NCI-H1930 (cell line): ENCODE measurements around the gene IFIT3.
"Not testable (repeated sequence)": the region's sequence is repeated elsewhere in the genome, so short reads cannot be mapped to it uniquely, and the experiment has no call there.

Experiments used
- DNase-seq, 2 experiments: peaks; one replicate each; lab custom pipeline; 2025; lab: John Stamatoyannopoulos, UW

IFIT3 gene

DNA sequence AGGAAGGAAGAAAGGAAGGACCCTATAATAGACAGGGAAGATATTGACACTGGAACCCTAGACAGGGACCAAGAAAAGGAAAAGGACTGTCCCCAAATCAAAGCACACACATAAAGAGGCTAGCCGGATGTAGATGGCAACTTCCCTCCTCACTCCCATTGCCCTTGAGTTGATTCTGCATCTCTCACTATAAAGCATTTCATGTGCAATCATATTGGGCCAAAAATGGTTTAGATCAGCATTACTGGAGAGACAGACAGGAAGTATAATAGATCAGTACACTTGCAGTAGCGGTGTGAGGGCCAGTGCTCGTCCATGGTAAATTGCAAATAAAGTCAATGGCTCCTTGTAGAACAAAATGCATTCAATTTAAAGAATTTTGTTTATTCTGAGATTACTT, 8.4 kb downstream of the IFIT3 start:
- DNase-seq = no peak

DNA sequence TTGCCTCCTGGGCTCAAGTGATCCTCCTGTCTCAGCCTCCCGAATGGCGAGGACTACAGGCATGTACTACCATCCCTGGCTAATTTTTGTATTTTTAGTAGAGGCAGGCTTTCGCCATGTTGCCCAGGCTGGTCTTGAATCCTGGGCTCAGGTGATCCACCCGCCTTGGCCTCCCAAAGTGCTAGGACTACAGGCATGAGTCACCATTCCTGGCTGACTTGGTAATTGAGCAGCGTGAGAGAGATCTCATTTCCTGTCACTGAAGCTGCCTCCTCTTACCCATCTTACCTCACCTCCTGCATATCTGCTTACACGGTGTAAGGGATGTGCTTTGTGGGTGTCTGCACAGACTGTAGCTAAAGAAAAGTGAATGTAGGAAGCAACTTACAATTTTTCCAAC, 9.7 kb downstream of the IFIT3 start:
- no peak for DNase-seq

DNA sequence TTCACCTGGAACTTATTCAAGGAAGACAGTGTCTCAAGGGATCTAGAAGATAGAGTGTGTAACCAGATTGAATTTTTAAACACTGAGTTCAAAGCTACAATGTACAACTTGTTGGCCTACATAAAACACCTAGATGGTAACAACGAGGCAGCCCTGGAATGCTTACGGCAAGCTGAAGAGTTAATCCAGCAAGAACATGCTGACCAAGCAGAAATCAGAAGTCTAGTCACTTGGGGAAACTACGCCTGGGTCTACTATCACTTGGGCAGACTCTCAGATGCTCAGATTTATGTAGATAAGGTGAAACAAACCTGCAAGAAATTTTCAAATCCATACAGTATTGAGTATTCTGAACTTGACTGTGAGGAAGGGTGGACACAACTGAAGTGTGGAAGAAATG, 10.9 kb downstream of the IFIT3 start:
- DNase-seq = no peak

DNA sequence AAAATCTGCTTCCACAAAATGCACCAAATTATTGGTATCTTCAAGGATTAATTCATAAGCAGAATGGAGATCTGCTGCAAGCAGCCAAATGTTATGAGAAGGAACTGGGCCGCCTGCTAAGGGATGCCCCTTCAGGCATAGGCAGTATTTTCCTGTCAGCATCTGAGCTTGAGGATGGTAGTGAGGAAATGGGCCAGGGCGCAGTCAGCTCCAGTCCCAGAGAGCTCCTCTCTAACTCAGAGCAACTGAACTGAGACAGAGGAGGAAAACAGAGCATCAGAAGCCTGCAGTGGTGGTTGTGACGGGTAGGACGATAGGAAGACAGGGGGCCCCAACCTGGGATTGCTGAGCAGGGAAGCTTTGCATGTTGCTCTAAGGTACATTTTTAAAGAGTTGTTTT, 12.1 kb downstream of the IFIT3 start:
- no peak for DNase-seq

DNA sequence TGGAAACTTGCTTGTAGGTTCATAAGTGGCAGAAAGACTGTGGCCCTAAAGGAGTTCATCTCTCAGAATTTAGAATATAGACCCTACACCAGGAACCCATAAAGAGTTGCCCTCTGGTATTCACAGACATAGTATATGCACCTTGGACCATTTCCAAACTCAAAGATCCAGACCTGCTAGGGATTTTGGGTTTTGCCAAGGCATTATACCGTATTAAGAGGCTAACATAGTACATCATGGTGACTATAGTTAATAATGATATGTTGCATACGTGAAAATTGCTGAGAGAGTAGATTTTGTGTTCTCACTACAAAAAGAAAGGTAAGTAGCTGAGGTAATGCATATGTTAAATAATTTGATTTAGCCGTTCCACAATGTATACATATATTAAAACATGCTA, 13.9 kb downstream of the IFIT3 start:
- DNase-seq = no peak

DNA sequence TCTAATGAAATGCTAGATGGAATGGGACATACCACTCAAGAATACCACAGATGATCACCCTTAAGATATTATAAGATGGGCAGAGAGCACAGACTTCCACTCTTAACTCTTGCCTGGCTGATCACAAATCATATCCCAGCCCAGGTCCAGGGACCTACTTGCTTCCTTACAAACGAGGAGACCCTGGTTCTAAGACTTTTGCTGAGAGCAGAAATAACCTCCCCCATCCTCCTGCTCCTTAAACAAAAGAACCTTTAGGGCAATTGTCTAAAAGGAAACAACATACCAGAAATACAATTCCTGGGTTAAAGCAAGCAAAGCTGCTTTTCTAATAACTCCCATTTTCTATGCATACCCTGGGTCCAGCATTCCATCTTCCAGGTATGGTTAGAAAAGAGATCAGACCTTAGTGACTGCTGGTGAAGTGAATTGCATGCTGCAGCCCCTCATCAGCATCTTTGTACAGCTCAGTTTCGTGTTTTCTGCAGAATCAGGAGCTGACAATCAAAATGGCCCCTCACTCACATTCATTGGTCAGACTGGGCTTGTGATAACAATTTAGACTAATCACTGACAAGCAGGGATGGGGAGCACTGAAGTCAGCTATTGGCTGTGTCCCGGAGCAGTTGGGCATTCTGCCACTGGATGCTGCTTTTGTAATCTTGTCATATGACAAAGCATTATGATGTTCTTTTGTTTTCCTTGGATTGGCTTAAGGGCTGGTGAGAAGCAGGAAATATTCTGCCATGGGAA, 14.6 kb downstream of the IFIT3 start:
- DNase-seq = no peak

DNA sequence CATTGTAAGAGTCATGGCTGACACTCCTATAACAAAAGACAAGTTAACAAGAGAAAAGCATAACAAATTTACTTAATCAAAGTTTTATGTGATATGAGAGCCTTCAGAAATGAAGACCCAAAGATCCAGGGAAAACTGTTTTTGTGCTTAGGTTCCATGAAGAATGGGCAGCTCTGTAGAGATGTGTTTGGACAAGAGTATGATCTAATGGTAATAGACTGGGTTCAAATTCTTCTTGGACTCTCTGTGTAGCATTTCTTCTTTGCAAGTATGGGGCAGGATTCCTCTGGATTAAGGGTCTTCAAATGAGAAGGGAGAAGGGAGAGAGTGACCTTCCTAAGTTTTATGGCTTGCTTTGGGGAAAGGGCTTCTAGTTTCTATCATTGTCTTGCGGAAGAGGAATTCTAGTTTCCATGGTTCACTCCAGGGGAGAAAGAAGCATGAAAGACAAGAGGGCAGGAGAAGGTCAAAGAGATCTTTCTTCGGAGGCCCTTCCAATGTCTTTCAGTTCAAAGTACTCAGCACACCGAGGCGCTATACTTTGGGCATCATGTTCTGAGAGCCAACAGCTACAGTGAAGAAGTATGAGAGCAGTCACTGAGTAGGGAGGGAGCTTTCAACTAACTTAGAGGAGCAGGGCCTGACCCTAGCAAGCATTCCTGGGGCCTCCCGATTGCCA, 15.4 kb downstream of the IFIT3 start:
- DNase-seq = no peak

DNA sequence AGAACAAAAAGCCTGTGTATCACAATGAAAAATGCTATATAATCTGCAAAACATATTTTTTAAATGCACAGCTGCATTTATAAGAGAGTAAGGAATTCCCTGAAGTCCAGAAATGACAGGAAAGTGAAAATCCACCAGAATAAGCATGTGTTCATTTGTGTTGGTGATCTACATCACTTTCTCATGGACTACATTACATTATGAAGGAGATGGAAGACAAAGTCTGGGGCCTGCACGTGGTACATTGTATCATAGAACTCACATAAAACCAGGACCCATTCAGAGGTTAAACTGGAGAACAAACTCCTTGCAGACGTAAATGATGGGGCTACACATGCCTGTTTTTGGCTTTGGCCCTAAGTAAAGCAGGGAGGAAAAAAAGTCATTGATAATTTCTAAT, 16.4 kb downstream of the IFIT3 start:
- no peak for DNase-seq

DNA sequence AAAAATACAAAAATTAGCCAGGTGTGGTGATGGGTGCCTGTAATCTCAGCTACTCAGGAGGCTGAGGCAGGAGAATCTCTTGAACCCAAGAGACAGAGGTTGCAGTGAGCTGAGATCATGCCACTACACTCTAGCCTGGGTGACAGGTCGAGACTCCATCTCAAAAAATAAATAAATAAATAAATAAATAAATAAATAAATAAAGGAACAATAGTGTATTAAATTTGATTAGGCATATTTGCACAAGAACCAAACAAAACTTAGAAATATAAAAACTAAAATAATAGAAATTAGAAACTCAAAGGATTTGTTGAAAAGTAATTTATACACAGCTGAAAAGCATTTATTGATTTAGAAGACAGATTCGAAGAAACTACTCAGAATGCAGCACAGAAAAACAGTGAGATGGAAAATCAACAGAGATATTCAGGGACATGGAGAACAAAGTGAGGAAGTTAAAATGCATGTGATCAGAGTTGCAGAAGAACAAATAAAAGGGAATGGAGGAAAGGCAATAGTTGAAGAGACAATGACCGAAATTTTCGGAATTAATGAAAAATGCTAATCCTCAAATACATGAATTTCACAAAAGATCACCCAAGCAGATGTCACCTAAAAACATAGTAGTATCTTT, 17.7 kb downstream of the IFIT3 start:
- no peak for DNase-seq

DNA sequence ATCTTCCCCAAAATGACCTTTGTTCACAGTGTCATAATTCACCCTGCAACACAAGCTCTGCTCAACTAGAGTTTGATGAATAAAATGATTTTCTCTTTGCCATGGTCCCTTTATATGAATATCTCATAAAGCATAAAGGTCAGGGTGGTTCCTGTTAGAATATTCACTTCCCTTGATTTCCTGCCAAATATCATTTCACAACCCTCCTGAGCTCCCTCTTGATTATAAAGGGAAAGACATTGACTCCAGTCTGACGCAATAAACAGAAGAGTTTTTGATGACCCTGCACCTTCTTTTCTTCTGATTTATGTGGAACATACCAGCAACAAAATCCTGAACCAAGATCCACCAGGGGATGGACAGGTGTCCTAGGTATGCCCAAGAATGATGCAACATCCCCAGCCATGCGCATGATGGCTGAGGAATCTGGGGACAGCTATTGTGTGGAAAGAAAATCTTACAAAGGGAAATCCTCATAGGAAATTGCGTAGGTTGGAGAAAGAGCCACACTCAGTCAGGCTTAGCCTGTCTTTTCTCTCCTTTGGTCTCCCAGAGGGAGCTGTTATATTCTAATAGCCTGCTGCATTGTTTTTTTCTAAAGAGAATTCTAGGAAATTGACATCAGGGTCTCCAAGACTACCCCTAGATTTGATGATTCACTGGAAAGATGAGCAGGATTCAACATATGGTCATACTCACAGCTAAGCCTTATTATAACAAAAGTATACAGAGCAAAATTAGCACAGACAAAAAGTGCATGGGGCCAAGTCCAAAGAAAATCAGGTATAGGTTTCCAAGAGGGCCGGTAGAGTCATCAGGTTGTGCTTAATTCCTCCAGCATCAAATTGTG, 18.8 kb downstream of the IFIT3 start:
- no peak for DNase-seq

DNA sequence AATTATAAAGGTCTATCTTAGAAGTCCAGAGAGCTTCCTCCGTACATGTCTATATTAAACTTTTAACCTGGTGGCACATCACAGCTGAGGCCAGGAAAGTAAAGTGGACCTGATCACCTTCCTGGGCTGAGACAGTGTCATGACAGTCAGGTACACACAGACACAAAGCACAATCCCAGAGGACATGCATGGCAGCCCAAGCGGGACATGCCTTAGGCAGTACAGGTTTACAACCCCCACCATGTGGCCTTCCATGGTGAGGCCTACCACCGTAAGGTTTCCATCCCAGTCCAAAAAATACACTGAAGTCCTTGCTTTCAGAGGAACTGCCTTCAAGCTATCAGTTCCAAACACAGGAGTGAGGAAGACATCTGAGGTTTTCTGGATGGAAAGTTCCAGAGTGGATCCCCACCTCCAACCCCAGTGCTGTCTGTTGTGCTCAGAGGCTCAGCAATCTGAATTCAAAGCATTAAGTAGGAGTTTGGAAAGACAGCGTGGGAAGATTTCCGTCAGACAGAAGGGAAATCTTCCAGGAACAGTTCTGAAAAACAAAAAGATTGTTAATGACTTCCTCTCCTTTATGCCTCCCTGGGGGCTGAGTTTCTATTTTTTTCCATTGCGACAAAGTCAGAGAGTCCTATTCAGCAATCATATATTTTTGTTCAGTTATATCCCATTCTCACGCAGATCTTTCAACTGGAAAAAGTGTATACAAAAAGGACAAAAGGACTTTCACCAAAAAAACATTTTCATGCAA, 20.1 kb downstream of the IFIT3 start:
- DNase-seq = no peak

DNA sequence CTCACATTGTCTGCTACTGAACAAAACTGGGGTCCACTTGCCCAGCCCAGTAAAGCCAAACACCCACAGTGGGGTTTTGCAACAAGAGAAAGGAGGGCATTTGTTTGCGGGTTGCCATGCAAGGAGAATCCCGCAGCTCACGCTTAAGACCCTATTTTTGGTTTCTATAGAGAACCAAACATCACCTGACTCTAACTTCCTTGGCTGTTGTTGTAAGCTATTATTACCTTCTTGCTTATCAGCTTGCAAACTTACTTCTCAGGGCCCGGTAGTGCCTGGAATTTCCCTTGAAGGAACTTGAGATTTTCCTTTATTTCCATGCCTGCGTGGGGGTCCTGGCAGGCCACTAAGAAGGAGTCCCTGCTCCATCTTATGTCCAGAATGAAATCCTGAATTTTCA, 20.7 kb downstream of the IFIT3 start:
- DNase-seq = no peak

DNA sequence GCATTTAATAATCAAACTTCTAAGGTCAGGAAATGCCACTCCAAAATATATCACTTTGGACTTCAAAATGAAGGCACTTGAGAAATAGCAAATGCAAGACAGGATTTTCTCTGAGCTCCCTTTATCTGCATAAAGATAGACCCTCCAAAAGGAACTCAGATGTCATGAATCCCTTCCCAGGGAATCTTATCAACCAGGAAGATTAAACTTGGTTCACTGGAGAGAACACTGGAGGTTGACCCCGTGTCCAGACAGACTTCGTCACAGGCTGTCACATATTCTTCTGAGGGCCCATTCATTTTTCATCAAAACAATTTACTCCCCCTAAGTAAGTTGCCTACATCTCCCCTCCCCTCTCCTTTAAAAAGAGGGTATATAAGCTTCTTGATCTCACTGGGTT, 21.2 kb downstream of the IFIT3 start:
- DNase-seq = no peak

DNA sequence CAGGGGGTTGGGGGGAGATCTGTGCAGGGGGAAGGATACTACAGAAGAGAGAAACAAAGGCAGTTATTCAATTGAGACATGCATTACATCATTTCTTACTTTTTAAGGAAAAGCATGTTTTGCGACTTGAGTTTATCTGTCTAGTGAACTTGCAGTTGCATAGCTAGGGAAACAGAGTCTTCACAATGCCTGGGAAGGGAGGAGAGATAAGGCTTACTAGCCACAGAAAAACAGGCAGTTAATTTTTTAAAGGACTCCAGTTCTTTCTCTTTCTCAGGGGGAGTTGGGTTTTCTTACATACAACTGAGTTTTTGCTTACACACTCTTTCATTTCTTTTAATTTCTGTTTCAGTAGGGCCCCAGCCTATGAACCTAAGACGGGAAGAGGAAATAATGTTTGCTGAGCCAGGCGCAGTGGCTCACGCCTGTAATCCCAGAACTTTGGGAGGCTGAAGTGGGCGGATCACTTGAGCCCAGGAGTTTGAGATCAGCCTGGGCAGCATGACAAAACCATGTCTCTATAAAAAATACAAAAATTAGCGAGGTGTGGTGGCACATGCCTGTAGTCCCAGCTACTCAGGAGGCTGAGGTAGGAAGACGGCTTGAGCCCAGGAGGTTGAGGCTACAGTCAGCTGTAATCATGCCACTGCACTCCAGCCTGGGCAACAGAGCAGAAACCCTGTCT, 23.0 kb downstream of the IFIT3 start:
- not testable (repeated sequence) for DNase-seq

DNA sequence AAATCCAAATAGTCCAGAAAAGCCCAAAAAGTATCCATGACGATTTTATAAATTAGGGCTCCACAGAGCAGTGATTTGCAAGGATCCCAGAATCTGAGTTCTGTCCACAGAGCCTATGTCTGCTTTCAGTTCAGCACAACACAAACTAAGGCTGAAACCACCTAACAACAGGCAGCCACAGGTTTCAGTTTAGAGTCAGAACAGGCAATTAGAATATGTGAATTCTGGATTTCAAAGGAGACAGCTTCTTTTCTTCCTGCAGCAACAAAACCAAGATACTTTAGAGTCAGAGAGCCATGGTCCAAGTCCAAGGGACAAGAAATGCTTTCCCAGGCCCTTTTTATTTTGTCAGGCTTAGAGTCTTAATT, 23.6 kb downstream of the IFIT3 start:
- no peak for DNase-seq

DNA sequence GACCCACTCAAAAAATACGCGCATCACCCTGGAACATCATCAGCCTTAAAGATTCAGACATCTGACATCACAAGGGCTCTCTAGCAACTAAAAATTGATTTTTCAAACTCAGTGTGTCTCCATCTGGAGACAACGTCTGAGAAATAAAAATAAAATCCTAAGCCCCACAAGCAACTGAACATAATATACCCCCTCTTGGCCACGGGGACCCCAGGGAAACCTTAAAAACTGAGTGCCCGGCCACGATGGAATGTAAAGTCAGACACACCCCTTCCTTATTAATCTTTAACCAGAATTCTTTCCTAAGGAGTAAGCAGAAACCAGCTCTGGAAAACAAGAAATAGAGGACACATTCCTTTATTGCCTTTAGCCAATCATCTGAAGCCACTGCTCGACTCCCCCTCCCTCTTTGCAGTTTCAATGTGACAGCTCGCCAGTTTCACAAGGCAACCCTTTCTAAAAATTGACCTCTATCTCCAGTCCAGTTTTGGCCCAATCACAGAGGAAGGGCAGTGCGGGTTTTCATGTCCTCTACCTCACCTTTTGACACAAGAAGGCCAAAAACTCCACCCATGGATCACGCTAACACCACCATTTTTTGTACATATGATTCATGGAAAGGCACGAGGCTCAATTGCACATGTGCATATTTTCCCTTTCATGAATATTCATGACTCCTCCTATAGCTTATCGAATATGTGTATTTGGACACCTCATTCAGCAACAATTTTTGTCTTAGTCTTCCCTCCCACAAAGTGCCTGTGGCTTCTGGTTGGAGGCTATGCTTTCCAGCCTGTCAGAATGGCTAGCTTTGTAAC, 24.2 kb downstream of the IFIT3 start:
- no peak for DNase-seq

DNA sequence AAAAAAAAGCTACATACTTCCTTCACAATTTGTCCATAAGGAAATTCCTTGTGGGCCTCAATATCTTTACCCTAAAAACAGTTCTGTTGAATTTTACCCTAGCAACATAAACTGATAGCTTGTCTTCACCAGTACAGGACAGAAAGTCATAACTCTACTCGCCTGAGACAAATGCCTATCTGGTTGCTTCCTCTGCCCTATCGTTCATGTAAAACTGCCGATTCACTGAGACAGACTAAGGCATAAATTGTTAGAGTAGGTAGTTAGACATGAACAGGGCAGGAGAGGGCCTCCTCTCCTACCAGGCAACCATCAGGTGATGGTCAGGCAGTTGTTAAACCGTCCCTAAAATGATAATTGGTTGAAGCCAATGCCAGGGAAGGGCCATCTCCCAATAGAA, 25.0 kb downstream of the IFIT3 start:
- DNase-seq = no peak

DNA sequence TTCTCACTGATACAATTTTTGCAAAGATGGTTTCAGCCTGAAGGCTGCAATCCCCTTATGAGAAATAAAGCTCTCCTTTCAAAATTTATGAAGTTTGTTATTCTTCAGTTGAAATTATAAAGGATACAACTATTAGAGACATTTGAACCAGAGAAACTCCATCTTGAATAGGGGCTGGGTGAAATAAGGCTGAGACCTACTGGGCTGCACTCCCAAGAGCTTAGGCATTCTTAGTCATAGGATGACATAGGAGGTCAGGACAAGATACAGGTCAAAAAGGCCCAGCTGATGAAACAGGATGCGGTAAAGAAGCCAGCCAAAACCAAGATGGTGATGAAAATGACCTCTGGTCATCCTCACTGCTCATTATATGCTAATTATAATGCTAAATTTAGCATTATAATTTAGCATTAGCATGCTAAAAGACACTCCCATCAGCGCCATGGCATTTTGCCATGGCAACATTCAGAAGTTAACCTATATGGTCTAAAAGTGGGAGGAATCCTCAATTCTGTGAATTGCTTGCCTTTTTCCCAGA, 27.7 kb downstream of the IFIT3 start:
- no peak for DNase-seq

DNA sequence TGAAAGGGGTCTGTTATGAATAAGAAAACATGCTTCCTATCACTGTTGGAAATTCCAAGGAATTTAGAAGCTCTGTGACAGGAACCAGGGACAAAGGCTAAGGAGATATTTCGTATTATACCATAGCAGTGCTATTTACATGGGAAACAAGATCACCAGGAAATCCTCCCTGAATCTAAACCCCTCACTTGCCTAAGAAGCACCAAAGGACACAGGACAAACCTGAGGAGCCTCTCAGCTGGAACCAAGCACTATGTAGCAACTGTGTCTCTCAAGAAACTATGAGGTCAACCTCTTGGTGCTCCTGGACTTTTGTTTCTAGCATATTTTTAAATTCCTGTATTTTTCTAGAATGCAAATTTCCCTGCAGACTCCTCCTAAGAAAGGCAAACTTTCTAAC, 29.3 kb downstream of the IFIT3 start:
- no peak for DNase-seq

DNA sequence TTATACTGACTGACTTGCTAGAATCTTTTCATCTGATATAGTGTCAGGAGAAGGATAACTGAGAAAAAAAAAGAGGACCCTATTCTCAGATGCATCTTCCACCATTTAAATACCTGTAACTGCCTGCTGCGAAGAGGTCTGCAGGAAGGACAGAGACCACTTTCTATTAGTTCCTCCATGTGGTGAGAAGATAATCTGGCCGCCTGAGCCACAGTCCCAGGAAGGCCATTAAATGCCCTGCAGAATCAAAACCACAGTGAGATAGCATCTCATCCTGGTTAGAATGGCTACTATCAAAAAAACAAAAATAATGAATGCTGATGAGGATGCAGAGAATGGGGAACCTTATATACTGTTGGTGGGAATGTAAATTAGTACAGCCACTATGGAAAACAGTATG, 30.2 kb downstream of the IFIT3 start:
- DNase-seq = no peak
